NCI-H2196 (cell line): ENCODE data around the gene SH3RF3.
A peak's percentile ranks its signal among the peaks of the same experiment; 100 is the strongest.

Experiments used
- DNase-seq: peaks from one replicate; lab custom pipeline; 2025; ENCODE audit not compliant: unreplicated experiment; lab: John Stamatoyannopoulos, UW

Gene SH3RF3

GRCh38 chr2:109446278-109447131 lies 317.5 kb downstream of the SH3RF3 start:
- DNase-seq: no peak

GRCh38 chr2:109447251-109447661 lies 318.3 kb downstream of the SH3RF3 start:
- no peak for DNase-seq

GRCh38 chr2:109447776-109448175 lies 318.8 kb downstream of the SH3RF3 start:
- DNase-seq: no peak

- DNase-seq: no peak
Measured at GRCh38 chr2:109448207-109448606, 319.2 kb downstream of the SH3RF3 start.

- DNase-seq: peak; percentile 72
Measured at GRCh38 chr2:109448946-109449788, 320.2 kb downstream of the SH3RF3 start.

GRCh38 chr2:109450574-109451273 lies 321.7 kb downstream of the SH3RF3 start:
- no peak for DNase-seq

GRCh38 chr2:109451671-109452070 lies 322.7 kb downstream of the SH3RF3 start:
- DNase-seq: no peak

GRCh38 chr2:109452318-109453305 lies 323.6 kb downstream of the SH3RF3 start:
- no peak for DNase-seq

GRCh38 chr2:109453371-109453995 lies 324.5 kb downstream of the SH3RF3 start:
- no peak for DNase-seq

- DNase-seq: no peak
Measured at GRCh38 chr2:109454304-109454703, 325.3 kb downstream of the SH3RF3 start.

GRCh38 chr2:109454765-109455394 lies 325.9 kb downstream of the SH3RF3 start:
- no peak for DNase-seq

- no peak for DNase-seq
Measured at GRCh38 chr2:109455731-109456691, 327.0 kb downstream of the SH3RF3 start.

GRCh38 chr2:109456776-109457175 lies 327.8 kb downstream of the SH3RF3 start:
- DNase-seq: no peak

- no peak for DNase-seq
Measured at GRCh38 chr2:109457366-109457765, 328.4 kb downstream of the SH3RF3 start.

GRCh38 chr2:109457794-109458193 lies 328.8 kb downstream of the SH3RF3 start:
- no peak for DNase-seq

- no peak for DNase-seq
Measured at GRCh38 chr2:109458512-109458911, 329.5 kb downstream of the SH3RF3 start.

- DNase-seq: no peak
Measured at GRCh38 chr2:109459485-109459884, 330.5 kb downstream of the SH3RF3 start.
